Caco-2 (cell line): ENCODE measurements around the gene ST3GAL5. TPM values are rescaled to one million over a fixed set of nuclear protein-coding genes. Genes with fewer than 3 reads are reported as not detected.
"Not testable (repeated sequence)": the region's sequence is repeated elsewhere in the genome, so short reads cannot be mapped to it uniquely, and the experiment has no call there.

Experiments used
- BruUV-seq: library from RNA; stranded (reverse); fragments of 400-500 nt; replicated peaks from 2 replicates; lab custom pipeline; 2021; lab: Mats Ljungman, UMichigan
- CTCF ChIA-PET: fragments of 300-600 bp; sonication (Branson Sonifier 250); formaldehyde crosslinking; loops from one replicate; lab custom pipeline; 2022; ENCODE audit warnings: antibody characterized with exemption; lab: Charles Lee
- POLR2A ChIA-PET: fragments of 300-600 bp; sonication (Branson Sonifier 250); formaldehyde crosslinking; loops from one replicate; lab custom pipeline; 2022; ENCODE audit warnings: antibody characterized with exemption; lab: Charles Lee
- DNase-seq, 2 experiments: peaks; one replicate each; pipeline versions ENCODE4 v3.0.0 to v3.0.0-alpha.2; 2020 to 2022
- H3K27me3 ChIP-seq: replicated peaks from 2 replicates; pipeline ENCODE4 v1.6.0; 2011; ENCODE audit warnings: low read length; ENCODE audit not compliant: control insufficient read depth, insufficient read depth
- H3K36me3 ChIP-seq: 2 replicates; pipeline ENCODE4 v1.5.1; 2011; ENCODE audit warnings: low read length; ENCODE audit not compliant: control insufficient read depth, insufficient read depth
- H3K4me1 ChIP-seq: fragments of 250-450 bp; sonication (Bioruptor Pico); 2 replicates; pipeline ENCODE4 v1.5.1; 2020; ENCODE audit warnings: mild to moderate bottlenecking
- H3K4me3 ChIP-seq: 2 replicates; pipeline ENCODE4 v1.5.1; 2011; ENCODE audit warnings: low read depth, mild to moderate bottlenecking, control low read depth, low read length
- H3K9me3 ChIP-seq: fragments of 250-450 bp; sonication (Bioruptor Pico); 2 replicates; pipeline ENCODE4 v1.5.1; 2020; ENCODE audit warnings: mild to moderate bottlenecking, moderate library complexity
- H3K27ac Mint-ChIP-seq: one replicate; pipeline ENCODE4 v1.8.0; 2022; ENCODE audit warnings: mixed read lengths; ENCODE audit not compliant: unreplicated experiment
- H3K27me3 Mint-ChIP-seq: one replicate; pipeline ENCODE4 v1.8.0; 2022; ENCODE audit warnings: mixed read lengths; ENCODE audit not compliant: insufficient read depth, unreplicated experiment
- H3K36me3 Mint-ChIP-seq: one replicate; pipeline ENCODE4 v1.8.0; 2022; ENCODE audit warnings: mild to moderate bottlenecking, mixed read lengths; ENCODE audit not compliant: insufficient read depth, unreplicated experiment
- H3K4me1 Mint-ChIP-seq: one replicate; pipeline ENCODE4 v1.8.0; 2022; ENCODE audit warnings: low read depth, mixed read lengths; ENCODE audit not compliant: unreplicated experiment
- H3K4me3 Mint-ChIP-seq: one replicate; pipeline ENCODE4 v1.8.0; 2022; ENCODE audit warnings: mild to moderate bottlenecking, moderate library complexity, mixed read lengths; ENCODE audit not compliant: unreplicated experiment
- H3K9me3 Mint-ChIP-seq: one replicate; pipeline ENCODE4 v1.8.0; 2022; ENCODE audit warnings: mixed read lengths; ENCODE audit not compliant: unreplicated experiment
- CTCF ChIP-seq, 2 experiments: fragments of 200-600 bp in 1 of 2; IDR thresholded peaks; 1 replicate in 1 of 2; 2 replicates in 1 of 2; pipeline versions ENCODE4 v1.5.1 to v1.8.0; 2011 to 2022; ENCODE audit warnings: antibody characterized with exemption in 1 of 2, control low read depth in 1 of 2, inconsistent platforms in 1 of 2, low read depth in 1 of 2, low read length in 1 of 2, mild to moderate bottlenecking in 1 of 2, moderate library complexity in 1 of 2; ENCODE audit not compliant: insufficient read depth in 1 of 2, severe bottlenecking in 1 of 2, unreplicated experiment in 1 of 2
- intact Hi-C: fragments of 100-400 bp; cut with micrococcal nuclease; formaldehyde crosslinking; loops from one replicate; pipeline ENCODE4 v1.10.0; 2022; ENCODE audit not compliant: unreplicated experiment
- total RNA-seq: library from RNA; stranded (reverse); gene quantifications from 2 replicates; pipeline ENCODE4 v1.2.3, GENCODE V29; 2022

Gene ST3GAL5
- total RNA-seq, 1 experiment from 2014 or later, result 3.4 TPM

DNA sequence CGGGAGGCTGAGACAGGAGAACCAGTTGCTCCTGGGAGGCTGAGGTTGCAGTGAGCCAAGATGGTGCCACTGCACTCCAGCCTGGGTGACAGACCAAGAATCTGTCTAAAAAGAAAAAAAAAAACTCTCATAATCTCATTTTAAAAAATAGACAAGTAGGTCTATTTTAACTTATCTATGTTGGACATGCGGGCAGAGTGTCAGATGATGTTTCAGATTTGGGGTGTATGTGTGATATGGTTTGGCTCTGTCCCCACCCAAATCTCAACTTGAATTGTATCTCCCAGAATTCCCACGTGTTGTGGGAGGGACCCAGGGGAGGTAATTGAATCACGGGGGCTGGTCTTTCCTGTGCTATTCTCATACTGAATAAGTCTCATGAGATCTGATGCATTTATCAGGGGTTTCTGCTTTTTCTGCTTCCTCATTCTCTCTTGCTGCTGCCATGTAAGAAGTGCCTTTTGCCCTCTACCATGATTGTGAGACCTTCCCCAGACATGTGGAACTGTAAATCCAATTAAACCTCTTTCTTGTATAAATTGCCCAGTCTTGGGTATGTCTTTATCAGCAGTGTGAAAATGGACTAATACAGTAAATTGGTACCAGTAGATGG, 8.0 kb downstream of the ST3GAL5 start:
- DNase-seq, BruUV-seq, CTCF ChIA-PET, H3K36me3 ChIP-seq, H3K4me1 ChIP-seq, H3K27me3 Mint-ChIP-seq, H3K27me3 ChIP-seq, H3K36me3 Mint-ChIP-seq, H3K9me3 ChIP-seq, POLR2A ChIA-PET, H3K4me3 Mint-ChIP-seq, H3K27ac Mint-ChIP-seq, H3K4me3 ChIP-seq, H3K4me1 Mint-ChIP-seq: not testable (repeated sequence)
- peaks cover 12% of the 10 kb centered on the region for H3K9me3 Mint-ChIP-seq
- intact Hi-C loops, result loop anchor here (10.0 kb wide), 1 partner anchor 194 kb away; no protein-coding TSS in a partner anchor

- peaks cover 12% of the 10 kb centered on the region for H3K9me3 Mint-ChIP-seq
- TF ChIP-seq CTCF (IDR thresholded peaks at IDR 0.05; ENCODE audit: insufficient read depth in 1 of 2, low read depth in 1 of 2, low read length in 1 of 2, severe bottlenecking in 1 of 2, unreplicated experiment in 1 of 2), result no peak
- no peaks in the 10 kb centered on the region for H3K4me1 Mint-ChIP-seq
- no peak overlapping the region for H3K4me3 Mint-ChIP-seq
- H3K36me3 Mint-ChIP-seq, result peaks cover 6% of the 10 kb centered on the region
- CTCF ChIA-PET, result interaction anchor here (1.0 kb wide), 1 partner anchor 10 kb away, joined by 3 read pairs; the partner anchor contains the start of gene ST3GAL5
- H3K27me3 ChIP-seq, result no peaks in the 10 kb centered on the region
- no peaks in the 10 kb centered on the region for H3K4me1 ChIP-seq
- intact Hi-C loops, result no loop called here
- no TSS peak for BruUV-seq
- DNase-seq, result no peak
- H3K27me3 Mint-ChIP-seq, result peaks cover 3% of the 10 kb centered on the region
- H3K36me3 ChIP-seq, result no peaks in the 10 kb centered on the region
- peaks cover 9% of the 10 kb centered on the region for H3K9me3 ChIP-seq
- POLR2A ChIA-PET, result no interaction called here
- no peak overlapping the region for H3K27ac Mint-ChIP-seq
- no peak overlapping the region for H3K4me3 ChIP-seq
Observed at GRCh38 chr2:85878719-85879370, 9.9 kb downstream of the ST3GAL5 start.

- no peak for TF ChIP-seq CTCF (IDR thresholded peaks at IDR 0.05; ENCODE audit: insufficient read depth in 1 of 2, low read depth in 1 of 2, low read length in 1 of 2, severe bottlenecking in 1 of 2, unreplicated experiment in 1 of 2)
- CTCF ChIA-PET, result interaction anchor here (0.6 kb wide), 1 partner anchor 16 kb away, joined by 4 read pairs; no protein-coding TSS in a partner anchor
- Mint-ChIP-seq H3K27ac (no peak overlapping the region), H3K9me3 (no peaks in the 10 kb centered on the region), H3K4me1 (no peaks in the 10 kb centered on the region), H3K27me3 (peaks cover 3% of the 10 kb centered on the region), H3K4me3 (no peak overlapping the region), H3K36me3 (no peaks in the 10 kb centered on the region)
- no TSS peak for BruUV-seq
- H3K27me3 ChIP-seq, result no peaks in the 10 kb centered on the region
- H3K4me1 ChIP-seq, result no peaks in the 10 kb centered on the region
- no peak for DNase-seq
- no peaks in the 10 kb centered on the region for H3K36me3 ChIP-seq
- no peaks in the 10 kb centered on the region for H3K9me3 ChIP-seq
- POLR2A ChIA-PET, result no interaction called here
- intact Hi-C loops, result no loop called here
- H3K4me3 ChIP-seq, result no peak overlapping the region
Observed at GRCh38 chr2:85875350-85876050, 13.3 kb downstream of the ST3GAL5 start.
